ENCODE measurements around the gene RHOD. TPM values are rescaled to one million over a fixed set of nuclear protein-coding genes. Genes with fewer than 3 reads are reported as not detected.

RHOD gene
- total and polyA plus RNA-seq, 2 donors from 2014 or later, result 20.9 to 50.2 TPM

GRCh38 chr11:67048515-67049130 lies 8.0 kb upstream of the RHOD start:
- no peak overlapping the region for H3K9ac ChIP-seq (ENCODE audit: low read length in 3 of 3)
- DNase-seq (no peak), FAIRE-seq (no peak)
- intact Hi-C loops (cut with DNase I), result no loop called here
- H3K27ac ChIP-seq (ENCODE audit: low read depth in 2 of 2, low read length in 2 of 2), result no peak overlapping the region
- H3K36me3 ChIP-seq (ENCODE audit: control insufficient read depth in 2 of 3, insufficient read depth in 3 of 3, low read length in 3 of 3), result no peaks in the 10 kb centered on the region
- H3K4me1 ChIP-seq (ENCODE audit: control insufficient read depth in 2 of 3, insufficient read depth in 2 of 3, low read depth in 1 of 3, low read length in 3 of 3), result no peaks in the 10 kb centered on the region
- H3K27me3 ChIP-seq (ENCODE audit: control insufficient read depth, insufficient read depth, low read length), result no peaks in the 10 kb centered on the region
- H3K4me3 ChIP-seq (ENCODE audit: low read length in 3 of 3), result no peak overlapping the region
- H3K9me3 ChIP-seq (ENCODE audit: control insufficient read depth in 2 of 3, insufficient read depth in 1 of 3, low read length in 3 of 3), result no peaks in the 10 kb centered on the region
- TF ChIP-seq CTCF (IDR thresholded peaks at IDR 0.05; ENCODE audit: borderline replicate concordance, extremely low read depth, insufficient read depth), result no peak

- no peak overlapping the region for H3K27ac ChIP-seq (ENCODE audit: low read depth in 2 of 2, low read length in 2 of 2)
- intact Hi-C loops (cut with DNase I), result no loop called here
- H3K4me3 ChIP-seq (ENCODE audit: low read length in 3 of 3), result no peak overlapping the region
- FAIRE-seq (no peak), DNase-seq (no peak)
- no peaks in the 10 kb centered on the region for H3K9me3 ChIP-seq (ENCODE audit: control insufficient read depth in 2 of 3, insufficient read depth in 1 of 3, low read length in 3 of 3)
- peaks cover 0 to 4% (median 0%) of the 10 kb centered on the region in 3 donors for H3K4me1 ChIP-seq (ENCODE audit: control insufficient read depth in 2 of 3, insufficient read depth in 2 of 3, low read depth in 1 of 3, low read length in 3 of 3)
- no peak for TF ChIP-seq CTCF (IDR thresholded peaks at IDR 0.05; ENCODE audit: borderline replicate concordance, extremely low read depth, insufficient read depth)
- no peaks in the 10 kb centered on the region for H3K36me3 ChIP-seq (ENCODE audit: control insufficient read depth in 2 of 3, insufficient read depth in 3 of 3, low read length in 3 of 3)
- no peaks in the 10 kb centered on the region for H3K27me3 ChIP-seq (ENCODE audit: control insufficient read depth, insufficient read depth, low read length)
- no peak overlapping the region for H3K9ac ChIP-seq (ENCODE audit: low read length in 3 of 3)
Observed at GRCh38 chr11:67050139-67050538, 6.5 kb upstream of the RHOD start.

- intact Hi-C loops (cut with DNase I), result no loop called here
- Histone ChIP-seq H3K36me3 (ENCODE audit: control insufficient read depth in 2 of 3, insufficient read depth in 3 of 3, low read length in 3 of 3) (no peaks in the 10 kb centered on the region), H3K27ac (ENCODE audit: low read depth in 2 of 2, low read length in 2 of 2) (no peak overlapping the region), H3K27me3 (ENCODE audit: control insufficient read depth, insufficient read depth, low read length) (no peaks in the 10 kb centered on the region), H3K4me3 (ENCODE audit: low read length in 3 of 3) (no peak overlapping the region), H3K9me3 (ENCODE audit: control insufficient read depth in 2 of 3, insufficient read depth in 1 of 3, low read length in 3 of 3) (no peaks in the 10 kb centered on the region), H3K9ac (ENCODE audit: low read length in 3 of 3) (no peak overlapping the region), H3K4me1 (ENCODE audit: control insufficient read depth in 2 of 3, insufficient read depth in 2 of 3, low read depth in 1 of 3, low read length in 3 of 3) (peaks cover 2 to 14% (median 4%) of the 10 kb centered on the region in 3 donors)
- DNase-seq (no peak), FAIRE-seq (no peak)
- no peak for TF ChIP-seq CTCF (IDR thresholded peaks at IDR 0.05; ENCODE audit: borderline replicate concordance, extremely low read depth, insufficient read depth)
Observed at GRCh38 chr11:67051180-67051893, 5.3 kb upstream of the RHOD start.
